CD4-positive, alpha-beta T cell (primary cell): ENCODE measurements around the gene MAP3K8. TPM values are rescaled to one million over a fixed set of nuclear protein-coding genes. Genes with fewer than 3 reads are reported as not detected.

Source experiments
- ATAC-seq: fragments of 200-7000 bp; cut with Tn5 transposase; one replicate; pipeline ENCODE4 v1.10.0; 2022; ENCODE audit warnings: mild to moderate bottlenecking; ENCODE audit not compliant: poor library complexity
- CTCF ChIA-PET: fragments of 350-600 bp; sonication (Branson Sonifier 250); formaldehyde crosslinking; loops from one replicate; lab custom pipeline; 2021; ENCODE audit warnings: antibody characterized with exemption, inconsistent platforms; lab: Charles Lee
- POLR2A ChIA-PET: fragments of 350-600 bp; sonication (Branson Sonifier 250); formaldehyde crosslinking; loops from one replicate; lab custom pipeline; 2021; ENCODE audit warnings: antibody characterized with exemption, inconsistent platforms; lab: Charles Lee
- DNase-seq, 14 experiments: peaks; one replicate each; pipeline ENCODE4 v3.0.0-alpha.2; 2013 to 2020; ENCODE audit warnings: mixed read lengths in 2 of 14
- H3K27ac ChIP-seq, 2 donors: one replicate each; pipeline versions ENCODE4 v1.5.1 to v1.7.0; 2013; ENCODE audit warnings: low read length in 2 of 2, low read depth in 1 of 2, mild to moderate bottlenecking in 1 of 2
- H3K27me3 ChIP-seq, 2 experiments: 1 replicate in 1 of 2; 2 replicates in 1 of 2; pipeline versions ENCODE4 v1.6.1 to v1.7.0; 2013; ENCODE audit warnings: low read length in 2 of 2, control low read depth in 1 of 2, mild to moderate bottlenecking in 1 of 2, moderate library complexity in 1 of 2; ENCODE audit not compliant: insufficient read depth in 2 of 2, control insufficient read depth in 1 of 2
- H3K36me3 ChIP-seq: one replicate; pipeline ENCODE4 v1.6.1; 2013; ENCODE audit warnings: low read length, control low read depth; ENCODE audit not compliant: insufficient read depth
- H3K4me1 ChIP-seq: one replicate; pipeline ENCODE4 v1.6.1; 2013; ENCODE audit warnings: low read length, control low read depth; ENCODE audit not compliant: insufficient read depth
- H3K4me3 ChIP-seq: one replicate; pipeline ENCODE4 v1.5.1; 2013; ENCODE audit warnings: mild to moderate bottlenecking, low read length, moderate library complexity
- H3K9me3 ChIP-seq, 2 experiments: 1 replicate in 1 of 2; 2 replicates in 1 of 2; pipeline versions ENCODE4 v1.6.1 to v1.7.0; 2013; ENCODE audit warnings: low read length in 2 of 2, mild to moderate bottlenecking in 2 of 2, control low read depth in 1 of 2, moderate library complexity in 1 of 2; ENCODE audit not compliant: control insufficient read depth in 1 of 2, insufficient read depth in 1 of 2
- H3K27ac Mint-ChIP-seq: one replicate; pipeline ENCODE4 v1.8.0; 2020; ENCODE audit warnings: mixed read lengths
- H3K27me3 Mint-ChIP-seq: one replicate; pipeline ENCODE4 v1.8.0; 2021; ENCODE audit warnings: mixed read lengths
- H3K36me3 Mint-ChIP-seq: one replicate; pipeline ENCODE4 v1.8.0; 2021; ENCODE audit warnings: low read depth, mixed read lengths
- H3K4me1 Mint-ChIP-seq: one replicate; pipeline ENCODE4 v1.8.0; 2021; ENCODE audit warnings: low read depth, mixed read lengths
- H3K4me3 Mint-ChIP-seq: one replicate; pipeline ENCODE4 v1.8.0; 2020; ENCODE audit warnings: mild to moderate bottlenecking, mixed read lengths
- H3K9me3 Mint-ChIP-seq: one replicate; pipeline ENCODE4 v1.8.0; 2020; ENCODE audit warnings: mixed read lengths
- intact Hi-C, 2 experiments: fragments of 100-400 bp; cut with DNase I in 1 of 2; cut with micrococcal nuclease in 1 of 2; formaldehyde crosslinking; loops; one replicate each; pipeline versions ENCODE4 v1.15.1 to v1.9.0; 2023 to 2025; cut with DNase I, micrococcal nuclease
- total RNA-seq, 174 experiments: library from RNA in 2 of 174; stranded (reverse) in 2 of 174; gene quantifications; one replicate each; pipeline ENCODE4 v1.2.3 and lab custom pipeline; 2021 to 2026
- TF ChIP-seq, protein P1 (sequence below): fragments of 200-600 bp; IDR thresholded peaks from one replicate; pipeline ENCODE4 v1.8.0; 2022; ENCODE audit warnings: antibody characterized with exemption, mild to moderate bottlenecking

The MAP3K8 gene
- total RNA-seq, 2 experiments from 2014 or later = 27.3 to 28.9 TPM

- no peaks in the 10 kb centered on the region for H3K36me3 Mint-ChIP-seq
- H3K9me3 ChIP-seq = no peaks in the 10 kb centered on the region
- no peaks in the 10 kb centered on the region for H3K36me3 ChIP-seq
- peaks cover 48% of the 10 kb centered on the region for H3K4me1 ChIP-seq
- ATAC-seq (peak; percentile 41), DNase-seq (peak in 4 of 14 experiments; percentile 5 to 83 (median 52))
- ChIA-PET POLR2A (interaction anchor here (0.5 to 1.6 kb wide), 3 partner anchors 13 to 1943 kb away, joined by 3 to 7 read pairs (median 4); no protein-coding TSS in a partner anchor), CTCF (interaction anchor here (1.1 kb wide), 1 partner anchor 36 kb away, joined by 4 read pairs; no protein-coding TSS in a partner anchor)
- TF ChIP-seq, protein P1, sequence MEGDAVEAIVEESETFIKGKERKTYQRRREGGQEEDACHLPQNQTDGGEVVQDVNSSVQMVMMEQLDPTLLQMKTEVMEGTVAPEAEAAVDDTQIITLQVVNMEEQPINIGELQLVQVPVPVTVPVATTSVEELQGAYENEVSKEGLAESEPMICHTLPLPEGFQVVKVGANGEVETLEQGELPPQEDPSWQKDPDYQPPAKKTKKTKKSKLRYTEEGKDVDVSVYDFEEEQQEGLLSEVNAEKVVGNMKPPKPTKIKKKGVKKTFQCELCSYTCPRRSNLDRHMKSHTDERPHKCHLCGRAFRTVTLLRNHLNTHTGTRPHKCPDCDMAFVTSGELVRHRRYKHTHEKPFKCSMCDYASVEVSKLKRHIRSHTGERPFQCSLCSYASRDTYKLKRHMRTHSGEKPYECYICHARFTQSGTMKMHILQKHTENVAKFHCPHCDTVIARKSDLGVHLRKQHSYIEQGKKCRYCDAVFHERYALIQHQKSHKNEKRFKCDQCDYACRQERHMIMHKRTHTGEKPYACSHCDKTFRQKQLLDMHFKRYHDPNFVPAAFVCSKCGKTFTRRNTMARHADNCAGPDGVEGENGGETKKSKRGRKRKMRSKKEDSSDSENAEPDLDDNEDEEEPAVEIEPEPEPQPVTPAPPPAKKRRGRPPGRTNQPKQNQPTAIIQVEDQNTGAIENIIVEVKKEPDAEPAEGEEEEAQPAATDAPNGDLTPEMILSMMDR = no peak
- H3K27me3 ChIP-seq = no peaks in the 10 kb centered on the region
- H3K4me3 Mint-ChIP-seq = no peak overlapping the region
- no peak overlapping the region for H3K4me3 ChIP-seq
- H3K9me3 Mint-ChIP-seq = no peaks in the 10 kb centered on the region
- no peaks in the 10 kb centered on the region for H3K27me3 Mint-ChIP-seq
- H3K27ac ChIP-seq = no peak overlapping the region
- no peak overlapping the region for H3K27ac Mint-ChIP-seq
- peaks cover 56% of the 10 kb centered on the region for H3K4me1 Mint-ChIP-seq
- intact Hi-C loops = loop anchor here in 1 of 2 experiments (5.0 kb wide), 1 partner anchor 33 kb away; no protein-coding TSS in a partner anchor
These were observed 59.9 kb downstream of the MAP3K8 start for GRCh38 chr10:30493609-30494530.

DNA sequence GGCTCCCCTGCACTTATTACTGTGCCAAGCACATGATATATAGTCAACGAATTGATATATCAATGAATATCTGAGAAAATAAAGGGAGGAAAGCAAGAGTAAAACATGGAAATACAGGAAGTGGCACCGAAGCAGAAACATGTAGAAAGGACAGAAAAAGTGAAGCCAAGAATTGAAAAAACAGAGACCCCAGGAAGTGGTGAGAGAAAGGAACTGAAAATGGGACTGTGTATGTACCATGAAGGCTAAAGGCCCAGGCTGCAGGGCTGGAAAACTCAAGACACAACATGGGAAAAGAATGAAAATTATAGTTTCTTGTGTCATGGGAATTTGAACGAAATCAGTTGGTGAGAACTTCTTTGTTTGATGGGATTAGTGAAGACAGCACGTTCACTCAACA, 60.6 kb downstream of the MAP3K8 start:
- no peaks in the 10 kb centered on the region for H3K36me3 Mint-ChIP-seq
- Histone ChIP-seq H3K27ac (no peak overlapping the region), H3K9me3 (no peaks in the 10 kb centered on the region), H3K4me3 (no peak overlapping the region), H3K27me3 (no peaks in the 10 kb centered on the region), H3K4me1 (peaks cover 48% of the 10 kb centered on the region), H3K36me3 (no peaks in the 10 kb centered on the region)
- peaks cover 56% of the 10 kb centered on the region for H3K4me1 Mint-ChIP-seq
- intact Hi-C loops = loop anchor here in 1 of 2 experiments (5.0 kb wide), 1 partner anchor 33 kb away; no protein-coding TSS in a partner anchor
- TF ChIP-seq, protein P1 = no peak
- no peaks in the 10 kb centered on the region for H3K9me3 Mint-ChIP-seq
- CTCF ChIA-PET = no interaction called here
- H3K27me3 Mint-ChIP-seq = no peaks in the 10 kb centered on the region
- no peak overlapping the region for H3K4me3 Mint-ChIP-seq
- POLR2A ChIA-PET = no interaction called here
- ATAC-seq (no peak), DNase-seq (no peak)
- H3K27ac Mint-ChIP-seq = no peak overlapping the region

GRCh38 chr10:30495687-30496086, 61.7 kb downstream of the MAP3K8 start:
- Mint-ChIP-seq H3K4me3 (no peak overlapping the region), H3K4me1 (peaks cover 61% of the 10 kb centered on the region), H3K9me3 (no peaks in the 10 kb centered on the region), H3K36me3 (no peaks in the 10 kb centered on the region), H3K27me3 (no peaks in the 10 kb centered on the region), H3K27ac (no peak overlapping the region)
- TF ChIP-seq, protein P1 = no peak
- ATAC-seq (no peak), DNase-seq (no peak)
- no peaks in the 10 kb centered on the region for H3K36me3 ChIP-seq
- H3K9me3 ChIP-seq = no peaks in the 10 kb centered on the region
- intact Hi-C loops = no loop called here
- peaks cover 48% of the 10 kb centered on the region for H3K4me1 ChIP-seq
- POLR2A ChIA-PET = no interaction called here
- H3K4me3 ChIP-seq = no peak overlapping the region
- H3K27ac ChIP-seq = no peak overlapping the region
- H3K27me3 ChIP-seq = no peaks in the 10 kb centered on the region
- CTCF ChIA-PET = no interaction called here
